Measurements from ENCODE around the gene ENTHD1.
A peak's percentile ranks its signal among the peaks of the same experiment; 100 is the strongest.

Gene ENTHD1

DNA sequence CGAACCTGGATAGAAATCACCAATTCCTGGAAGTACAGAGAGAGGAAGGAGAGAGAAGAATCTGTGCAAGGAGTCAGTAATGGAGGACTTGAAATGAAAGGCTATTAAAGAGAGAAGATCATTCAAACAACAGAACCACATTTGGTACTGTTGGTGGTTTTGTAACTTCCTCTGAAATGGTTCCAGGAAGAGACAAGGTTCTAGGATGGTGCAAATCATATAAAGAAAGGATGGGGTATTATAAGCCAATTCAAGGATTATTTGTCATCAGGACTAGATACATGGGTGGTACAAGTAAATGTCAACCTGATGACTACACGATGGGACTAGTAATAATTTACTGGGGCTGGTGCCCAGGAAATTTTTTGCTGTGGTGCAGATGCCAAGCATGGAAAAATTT, 37.7 kb upstream of the ENTHD1 start:
- H3K27ac Mint-ChIP-seq, result no peak overlapping the region
- H3K36me3 Mint-ChIP-seq (ENCODE audit: low read depth), result peaks cover 15% of the 10 kb centered on the region
- H3K27me3 Mint-ChIP-seq, result no peaks in the 10 kb centered on the region
- H3K4me3 Mint-ChIP-seq, result no peak overlapping the region
- ATAC-seq (peak; percentile 56), DNase-seq (no peak)
- peaks cover 41% of the 10 kb centered on the region for H3K4me1 Mint-ChIP-seq
- no peaks in the 10 kb centered on the region for H3K9me3 Mint-ChIP-seq

DNA sequence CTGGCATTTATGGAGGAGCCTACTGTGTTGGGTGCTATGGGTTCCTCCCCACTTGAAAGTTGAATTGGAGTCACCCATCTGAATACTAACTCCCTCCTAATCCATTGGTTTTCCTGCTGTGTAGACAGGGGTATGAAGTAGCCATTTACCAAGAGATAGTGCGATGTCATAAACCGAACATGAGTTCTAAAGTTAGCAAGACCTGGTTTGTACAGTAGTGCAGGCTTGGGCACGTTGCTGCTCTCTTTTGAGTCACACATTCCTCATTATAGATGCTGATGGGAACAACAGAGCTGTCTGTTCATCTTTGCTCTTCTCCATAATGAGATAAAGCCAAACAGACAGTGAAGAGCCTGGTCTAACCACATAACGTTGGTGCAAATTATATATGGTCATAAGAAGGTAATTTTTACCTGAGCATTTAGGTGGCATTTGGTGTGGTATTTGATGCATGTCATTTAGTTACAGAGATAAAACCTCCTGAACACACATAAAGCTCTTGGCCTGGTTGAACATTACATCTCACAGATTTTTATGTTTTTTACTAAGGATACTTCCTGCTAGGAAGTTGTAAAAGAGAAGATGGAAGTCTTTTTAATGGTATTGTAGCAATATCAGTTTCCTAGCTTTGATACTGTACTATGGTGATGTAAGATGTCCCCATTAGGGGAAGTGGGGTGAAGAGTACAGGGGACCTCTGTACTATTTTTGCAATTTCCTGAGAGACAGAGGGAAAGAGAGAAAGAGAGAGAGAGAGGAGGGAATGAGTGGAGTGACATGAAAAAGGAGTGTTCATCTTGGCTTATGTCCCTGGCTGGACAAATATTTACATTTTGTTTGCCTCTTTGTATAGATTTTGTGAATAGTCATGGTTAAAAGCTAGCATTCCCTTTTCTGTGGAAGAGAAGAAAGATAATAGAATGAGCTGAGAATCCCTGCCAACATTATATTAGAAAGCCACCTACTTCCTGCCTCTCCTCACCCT, 35.3 kb upstream of the ENTHD1 start:
- Mint-ChIP-seq H3K36me3 (ENCODE audit: low read depth) (peaks cover 15% of the 10 kb centered on the region), H3K4me1 (peaks cover 41% of the 10 kb centered on the region), H3K27me3 (no peaks in the 10 kb centered on the region), H3K4me3 (no peak overlapping the region), H3K27ac (no peak overlapping the region), H3K9me3 (no peaks in the 10 kb centered on the region)
- DNase-seq (no peak), ATAC-seq (peak; percentile 23)

DNA sequence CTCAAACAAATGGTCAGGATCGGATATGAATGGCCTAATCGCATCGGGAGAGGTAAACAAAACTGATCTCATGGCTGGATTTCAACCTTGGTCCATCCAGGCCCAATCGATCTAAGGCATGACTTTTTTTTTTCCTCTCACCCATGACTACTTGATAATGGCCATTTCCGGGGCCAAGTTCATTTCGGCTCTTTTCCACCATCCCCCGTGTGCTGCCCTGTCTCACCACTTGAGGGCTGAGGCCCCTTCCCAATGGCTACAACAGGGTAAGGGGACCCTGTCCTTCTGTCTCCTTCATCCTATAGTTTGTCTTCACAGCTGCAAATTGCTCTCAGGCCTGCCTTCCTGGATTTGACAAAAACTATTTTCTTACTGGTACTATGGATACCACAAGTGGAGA, 34.0 kb upstream of the ENTHD1 start:
- Mint-ChIP-seq H3K36me3 (ENCODE audit: low read depth) (peaks cover 15% of the 10 kb centered on the region), H3K4me3 (no peak overlapping the region), H3K27ac (no peak overlapping the region), H3K27me3 (no peaks in the 10 kb centered on the region), H3K9me3 (no peaks in the 10 kb centered on the region), H3K4me1 (peaks cover 40% of the 10 kb centered on the region)
- no peak for ATAC-seq
- no peak for DNase-seq

DNA sequence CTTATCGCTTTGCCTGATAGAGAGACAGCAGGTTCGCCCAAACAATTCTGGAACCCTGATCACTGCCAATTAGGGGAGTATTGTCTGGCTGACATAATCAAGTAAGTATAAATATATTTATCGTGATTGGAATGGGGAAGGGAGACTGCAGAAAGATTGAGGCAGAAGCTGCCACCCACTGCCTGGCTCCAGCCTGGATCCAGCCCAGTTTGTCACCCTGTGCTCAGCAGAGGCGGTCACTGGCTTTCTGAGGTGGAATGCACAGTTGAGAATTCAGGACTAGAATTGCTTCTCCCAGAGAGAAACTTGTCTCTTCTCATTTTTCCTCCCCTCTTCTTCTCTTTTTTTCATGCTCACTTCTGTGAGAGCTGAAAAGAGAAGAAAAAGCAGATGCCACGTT, 33.2 kb upstream of the ENTHD1 start:
- Mint-ChIP-seq H3K27ac (no peak overlapping the region), H3K9me3 (no peaks in the 10 kb centered on the region), H3K4me1 (peaks cover 46% of the 10 kb centered on the region), H3K27me3 (no peaks in the 10 kb centered on the region), H3K4me3 (no peak overlapping the region), H3K36me3 (ENCODE audit: low read depth) (peaks cover 15% of the 10 kb centered on the region)
- no peak for ATAC-seq
- no peak for DNase-seq

DNA sequence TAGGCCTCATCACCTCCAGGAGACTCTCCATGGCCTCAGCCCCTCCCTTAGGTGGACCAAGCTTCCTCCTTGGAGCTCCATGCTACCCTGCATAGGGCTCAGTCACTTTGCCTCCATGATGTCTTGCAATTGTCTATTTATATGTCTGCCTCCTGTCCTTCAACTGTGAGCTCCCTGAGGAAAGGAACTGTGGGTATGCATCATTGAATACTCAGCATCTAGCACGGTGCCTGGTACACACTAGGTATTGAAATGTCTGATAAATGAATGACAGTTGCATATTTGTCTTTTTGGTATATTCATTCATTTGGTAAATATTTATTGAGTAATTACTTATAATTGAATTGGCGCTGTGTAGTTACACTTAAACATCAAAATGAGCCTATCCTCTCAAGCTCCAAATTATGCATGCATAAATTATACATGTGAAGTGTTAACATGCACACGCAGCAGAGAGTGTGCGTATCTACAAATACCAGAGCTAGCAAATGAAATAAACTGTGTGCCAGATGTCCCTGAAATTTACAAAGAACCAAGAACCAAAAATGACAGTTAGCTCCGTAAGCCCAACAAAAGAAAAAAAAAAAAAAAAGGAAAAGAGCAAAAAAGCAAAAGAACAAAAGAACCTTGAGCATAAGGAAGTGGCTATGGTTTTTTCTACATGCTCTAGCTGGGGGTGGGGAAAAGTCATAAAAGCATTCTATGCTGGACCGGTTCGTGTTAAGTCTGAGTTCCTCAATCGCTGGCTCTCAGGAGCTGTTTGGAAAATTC, 32.5 kb upstream of the ENTHD1 start:
- no peak for DNase-seq
- no peaks in the 10 kb centered on the region for H3K27me3 Mint-ChIP-seq
- no peaks in the 10 kb centered on the region for H3K9me3 Mint-ChIP-seq
- no peak overlapping the region for H3K27ac Mint-ChIP-seq
- H3K36me3 Mint-ChIP-seq (ENCODE audit: low read depth), result peaks cover 15% of the 10 kb centered on the region
- peak; percentile 9 for ATAC-seq
- no peak overlapping the region for H3K4me3 Mint-ChIP-seq
- H3K4me1 Mint-ChIP-seq, result peaks cover 52% of the 10 kb centered on the region

DNA sequence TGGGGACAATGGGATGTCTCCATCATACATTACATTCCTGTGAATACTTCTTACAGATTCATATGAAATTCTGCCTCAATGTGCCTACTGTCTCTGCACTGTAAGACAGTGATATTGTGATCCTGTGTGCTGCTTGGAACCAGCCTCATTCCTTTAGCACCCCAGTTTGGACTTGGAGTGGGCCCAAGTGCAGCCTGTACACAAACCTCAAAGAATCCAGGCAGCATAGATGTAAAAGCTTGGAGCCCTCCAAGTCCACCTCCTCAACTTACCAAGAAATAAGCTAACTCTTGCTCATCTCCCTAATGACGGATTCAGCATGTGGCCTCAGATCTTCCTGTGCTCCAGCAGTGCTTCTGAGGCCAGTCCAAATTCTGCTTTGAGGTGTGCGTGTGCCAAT, 31.7 kb upstream of the ENTHD1 start:
- no peak overlapping the region for H3K4me3 Mint-ChIP-seq
- DNase-seq, result no peak
- no peak overlapping the region for H3K27ac Mint-ChIP-seq
- ATAC-seq, result no peak
- no peaks in the 10 kb centered on the region for H3K27me3 Mint-ChIP-seq
- peaks cover 60% of the 10 kb centered on the region for H3K4me1 Mint-ChIP-seq
- peaks cover 15% of the 10 kb centered on the region for H3K36me3 Mint-ChIP-seq (ENCODE audit: low read depth)
- H3K9me3 Mint-ChIP-seq, result no peaks in the 10 kb centered on the region

DNA sequence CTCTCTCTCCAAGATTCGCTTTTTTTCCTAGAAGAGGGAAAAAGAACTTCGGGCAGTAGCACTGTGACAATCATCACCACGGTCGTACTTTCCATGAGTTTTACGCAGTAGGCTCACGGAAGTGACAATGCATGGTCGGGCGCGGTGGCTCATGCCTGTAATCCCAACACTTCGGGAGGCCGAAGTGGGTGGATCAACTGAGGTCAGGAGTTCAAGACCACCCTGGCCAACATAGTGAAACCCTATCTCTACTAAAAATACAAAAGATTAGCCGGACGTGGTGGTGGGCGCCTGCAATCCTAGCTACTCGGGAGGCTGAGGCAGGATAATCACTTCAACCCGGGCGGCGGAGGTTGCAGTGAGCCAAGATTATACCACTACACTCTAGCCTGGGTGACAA, 30.7 kb upstream of the ENTHD1 start:
- Mint-ChIP-seq H3K4me3 (no peak overlapping the region), H3K36me3 (ENCODE audit: low read depth) (peaks cover 15% of the 10 kb centered on the region), H3K27me3 (no peaks in the 10 kb centered on the region), H3K27ac (no peak overlapping the region), H3K4me1 (peaks cover 70% of the 10 kb centered on the region), H3K9me3 (no peaks in the 10 kb centered on the region)
- ATAC-seq (no peak), DNase-seq (no peak)

DNA sequence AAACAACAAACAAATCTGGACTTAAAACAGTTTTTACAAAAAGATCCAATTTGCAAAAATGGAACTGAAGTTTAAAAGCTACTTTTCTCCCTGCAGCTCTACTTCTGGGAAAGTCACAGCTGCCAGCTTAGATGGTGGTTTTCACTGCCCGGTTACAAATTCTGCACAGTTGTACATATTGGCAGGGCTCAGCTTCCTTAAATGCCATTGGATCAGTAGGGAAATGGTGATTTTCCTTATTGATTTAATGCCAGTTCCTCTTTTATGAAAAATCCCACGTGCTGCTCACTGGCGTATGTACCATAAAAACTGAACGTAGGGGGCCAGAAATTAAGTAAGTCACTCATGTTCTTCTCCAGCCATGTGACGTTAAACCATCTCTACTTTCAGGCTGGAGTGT, 30.1 kb upstream of the ENTHD1 start:
- H3K4me1 Mint-ChIP-seq, result peaks cover 74% of the 10 kb centered on the region
- peaks cover 15% of the 10 kb centered on the region for H3K36me3 Mint-ChIP-seq (ENCODE audit: low read depth)
- H3K4me3 Mint-ChIP-seq, result no peak overlapping the region
- no peak overlapping the region for H3K27ac Mint-ChIP-seq
- ATAC-seq, result no peak
- H3K9me3 Mint-ChIP-seq, result no peaks in the 10 kb centered on the region
- no peaks in the 10 kb centered on the region for H3K27me3 Mint-ChIP-seq
- no peak for DNase-seq

DNA sequence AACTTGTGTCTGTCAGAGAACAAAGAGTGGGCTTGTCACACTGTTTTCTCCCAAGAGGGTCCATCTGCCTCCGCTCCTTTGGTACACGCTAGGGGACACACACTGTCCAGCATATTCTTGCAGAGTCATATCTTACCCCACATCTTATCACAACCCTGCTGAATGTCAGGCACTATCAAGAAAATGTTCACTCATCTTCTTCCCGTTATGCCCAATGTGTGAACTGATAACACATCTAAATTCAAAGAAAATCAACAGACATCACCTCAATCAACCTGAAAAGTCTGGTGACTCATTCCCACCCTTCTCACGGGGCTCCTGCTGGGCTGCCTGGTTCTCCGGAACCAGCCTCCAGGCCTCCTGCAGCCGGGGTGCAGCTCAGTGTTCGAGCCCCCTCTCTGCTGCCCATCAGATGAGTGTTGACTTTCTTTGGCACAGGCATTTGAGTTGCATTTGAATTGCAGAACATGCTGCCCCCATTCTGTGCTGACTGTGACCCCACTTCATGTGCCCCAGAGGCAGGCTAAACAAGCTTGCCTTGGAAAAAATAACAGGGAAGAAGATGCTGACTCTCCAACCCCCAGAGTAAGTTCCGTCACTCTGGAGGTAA, 26.7 kb upstream of the ENTHD1 start:
- H3K4me3 Mint-ChIP-seq, result peak overlapping the region; percentile 63
- DNase-seq (peak; percentile 67), ATAC-seq (peak; percentile 79)
- no peaks in the 10 kb centered on the region for H3K9me3 Mint-ChIP-seq
- no peaks in the 10 kb centered on the region for H3K27me3 Mint-ChIP-seq
- H3K36me3 Mint-ChIP-seq (ENCODE audit: low read depth), result peaks cover 5% of the 10 kb centered on the region
- H3K27ac Mint-ChIP-seq, result peak overlapping the region; percentile 91
- peaks cover 95% of the 10 kb centered on the region for H3K4me1 Mint-ChIP-seq

DNA sequence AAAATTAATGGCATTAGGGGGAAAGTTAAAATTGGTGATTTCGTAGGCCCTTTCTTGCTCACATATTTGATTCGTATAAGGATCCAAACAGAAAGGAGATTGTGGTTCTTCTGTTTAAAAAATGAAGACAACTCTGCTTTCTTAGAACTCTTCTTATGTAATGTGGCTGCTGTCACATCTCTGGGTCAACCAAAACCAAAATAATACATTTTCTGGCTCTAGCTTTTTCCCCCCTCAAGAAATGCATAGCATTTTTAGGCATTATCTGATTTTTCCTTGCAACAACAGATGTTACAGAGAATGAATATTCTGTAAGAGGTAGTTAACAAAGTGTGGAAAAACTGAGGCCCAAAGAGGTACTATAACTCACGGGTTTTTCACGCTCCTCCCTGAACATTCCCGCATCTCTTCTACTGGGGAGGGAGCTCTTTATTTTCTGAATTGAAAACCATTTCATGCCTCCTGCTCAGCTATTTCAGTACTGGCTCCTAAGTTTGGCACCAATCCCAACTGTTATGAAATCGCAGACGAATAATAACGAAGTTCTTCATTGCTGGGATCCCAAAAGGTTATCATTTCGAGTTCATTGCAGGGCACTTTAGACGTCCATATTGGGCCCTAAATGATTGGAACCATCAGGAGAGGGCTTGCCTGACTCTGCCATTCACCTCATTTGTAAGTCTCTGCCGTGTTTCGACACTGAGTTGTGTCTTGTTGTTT, 24.4 kb upstream of the ENTHD1 start:
- H3K4me3 Mint-ChIP-seq, result peak overlapping the region; percentile 76

DNA sequence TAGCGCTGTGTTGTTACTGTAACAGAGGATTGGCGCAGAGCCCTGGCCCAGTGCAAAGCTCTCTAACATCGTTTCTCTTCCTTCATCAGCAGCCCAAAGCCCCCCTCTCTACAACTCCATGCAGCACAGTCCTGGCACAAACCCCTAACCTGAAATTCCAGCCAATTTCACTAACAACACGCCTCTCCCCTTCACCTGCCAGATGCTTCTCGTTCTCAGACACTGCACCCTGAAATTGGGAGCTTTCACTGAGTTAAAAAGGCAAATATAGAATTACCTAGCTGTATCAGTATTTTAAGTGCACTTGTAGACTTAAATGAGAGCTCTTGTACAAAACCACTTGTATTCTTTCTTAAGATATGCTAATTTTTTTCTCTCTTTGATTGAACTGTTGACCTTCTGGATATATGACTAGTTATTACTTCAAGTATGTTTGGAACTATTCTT, 23.7 kb upstream of the ENTHD1 start:
- H3K4me1 Mint-ChIP-seq, result peaks cover 95% of the 10 kb centered on the region
- H3K4me3 Mint-ChIP-seq, result peak overlapping the region; percentile 76
- H3K27me3 Mint-ChIP-seq, result no peaks in the 10 kb centered on the region
- ATAC-seq, result no peak
- no peaks in the 10 kb centered on the region for H3K9me3 Mint-ChIP-seq
- H3K36me3 Mint-ChIP-seq (ENCODE audit: low read depth), result peaks cover 2% of the 10 kb centered on the region
- DNase-seq, result no peak
- peak overlapping the region; percentile 90 for H3K27ac Mint-ChIP-seq

More for the DNA sequence above, 24.4 kb upstream of the ENTHD1 start:
- no peaks in the 10 kb centered on the region for H3K27me3 Mint-ChIP-seq
- H3K9me3 Mint-ChIP-seq, result no peaks in the 10 kb centered on the region
- peaks cover 94% of the 10 kb centered on the region for H3K4me1 Mint-ChIP-seq
- peaks cover 2% of the 10 kb centered on the region for H3K36me3 Mint-ChIP-seq (ENCODE audit: low read depth)
- ATAC-seq, result no peak
- no peak for DNase-seq
- H3K27ac Mint-ChIP-seq, result peak overlapping the region; percentile 90

DNA sequence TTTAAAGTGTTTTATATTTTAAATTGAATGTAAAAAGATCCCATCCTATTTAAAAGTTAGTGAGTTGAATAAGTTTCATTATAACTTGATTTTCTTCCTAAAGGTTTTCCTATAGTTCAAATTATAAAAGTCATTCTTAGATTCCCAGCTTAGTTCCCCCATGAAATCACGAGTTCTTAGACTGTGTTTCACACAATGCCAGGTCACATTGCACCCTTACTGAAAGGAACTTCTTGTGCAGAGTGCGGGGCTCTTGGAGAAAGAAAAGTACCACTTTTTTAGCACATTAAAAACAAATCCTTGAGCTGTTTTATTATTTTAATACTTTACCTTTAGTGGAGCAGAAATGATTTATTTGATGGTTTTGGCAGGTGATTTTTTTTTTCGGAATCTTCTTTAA, 22.9 kb upstream of the ENTHD1 start:
- peak overlapping the region; percentile 87 for H3K4me3 Mint-ChIP-seq
- H3K36me3 Mint-ChIP-seq (ENCODE audit: low read depth), result peaks cover 2% of the 10 kb centered on the region
- peaks cover 96% of the 10 kb centered on the region for H3K4me1 Mint-ChIP-seq
- DNase-seq (no peak), ATAC-seq (no peak)
- no peaks in the 10 kb centered on the region for H3K27me3 Mint-ChIP-seq
- H3K27ac Mint-ChIP-seq, result peak overlapping the region; percentile 93
- H3K9me3 Mint-ChIP-seq, result no peaks in the 10 kb centered on the region

DNA sequence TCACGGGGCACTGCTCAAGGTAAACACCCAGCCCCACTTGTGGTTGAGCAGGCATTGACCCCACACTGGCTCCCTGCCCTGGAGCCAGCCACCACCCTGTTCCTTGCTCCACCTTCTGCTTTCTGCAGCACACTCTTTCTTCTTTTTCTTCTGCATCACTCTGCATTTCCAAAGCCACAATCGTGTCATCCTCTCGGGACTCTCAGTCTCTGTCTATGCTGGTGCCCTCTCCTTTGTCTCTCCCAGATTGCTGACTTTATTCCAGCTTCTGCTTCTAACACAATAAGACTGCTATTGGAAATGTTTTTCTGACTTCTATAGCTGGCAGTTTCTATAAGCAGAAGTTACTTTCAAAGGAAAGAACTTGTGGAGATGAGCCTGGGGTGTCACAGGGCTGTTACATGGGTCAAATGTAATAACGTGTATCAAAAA, 21.8 kb upstream of the ENTHD1 start:
- peak overlapping the region; percentile 93 for H3K27ac Mint-ChIP-seq
- no peaks in the 10 kb centered on the region for H3K27me3 Mint-ChIP-seq
- no peak for DNase-seq
- no peak for ATAC-seq
- H3K36me3 Mint-ChIP-seq (ENCODE audit: low read depth), result peaks cover 2% of the 10 kb centered on the region
- peak overlapping the region; percentile 87 for H3K4me3 Mint-ChIP-seq
- H3K4me1 Mint-ChIP-seq, result peaks cover 96% of the 10 kb centered on the region
- no peaks in the 10 kb centered on the region for H3K9me3 Mint-ChIP-seq

DNA sequence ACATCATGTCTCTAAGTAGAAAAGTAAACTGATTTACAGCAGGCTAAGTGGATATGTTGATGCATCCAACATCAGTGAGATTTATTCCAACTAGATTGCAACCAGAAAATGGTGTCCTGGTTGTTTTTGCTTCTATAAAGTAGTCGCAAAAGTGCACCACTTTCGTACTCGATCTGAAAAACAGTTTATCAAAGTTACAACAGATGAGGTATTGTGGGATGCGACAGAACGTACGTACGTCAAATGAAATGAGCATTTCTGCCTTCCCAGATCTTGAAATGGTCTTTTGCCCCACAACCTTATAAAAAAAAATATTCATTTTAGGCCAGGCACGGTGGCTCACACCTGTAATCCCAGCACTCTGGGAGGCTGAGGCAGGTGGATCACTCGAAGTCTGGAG, 21.0 kb upstream of the ENTHD1 start:
- Mint-ChIP-seq H3K4me1 (peaks cover 96% of the 10 kb centered on the region), H3K27me3 (no peaks in the 10 kb centered on the region), H3K4me3 (peak overlapping the region; percentile 87), H3K36me3 (ENCODE audit: low read depth) (peaks cover 6% of the 10 kb centered on the region), H3K27ac (peak overlapping the region; percentile 93), H3K9me3 (peaks cover 4% of the 10 kb centered on the region)
- DNase-seq, result no peak
- no peak for ATAC-seq
